Astrocyte (in vitro differentiated cells and primary cell): ENCODE results near the gene EPHB2. TPM values are rescaled to one million over a fixed set of nuclear protein-coding genes. Genes with fewer than 3 reads are reported as not detected.
"Not testable (repeated sequence)": the region's sequence is repeated elsewhere in the genome, so short reads cannot be mapped to it uniquely, and the experiment has no call there.

Experiments used
- DNase-seq: peaks from one replicate; pipeline ENCODE4 v3.0.0-alpha.2; 2010; ENCODE audit warnings: low read depth
- FAIRE-seq: peaks from 2 replicates; lab custom pipeline; 2011; peaks lifted over from hg19 to GRCh38; lab: Jason Lieb, UNC
- H2AFZ ChIP-seq: 2 replicates; pipeline ENCODE4 v1.6.0; 2012; ENCODE audit warnings: low read depth, low read length, inconsistent platforms
- H3K27ac ChIP-seq: 2 replicates; pipeline ENCODE4 v1.5.1; 2011; ENCODE audit warnings: low read depth, low read length, inconsistent platforms
- H3K27me3 ChIP-seq: 2 replicates; pipeline ENCODE4 v1.6.0; 2011; ENCODE audit warnings: low read length, inconsistent platforms; ENCODE audit not compliant: insufficient read depth
- H3K36me3 ChIP-seq: 2 replicates; pipeline ENCODE4 v1.5.1; 2011; ENCODE audit warnings: low read length, inconsistent platforms; ENCODE audit not compliant: insufficient read depth
- H3K4me1 ChIP-seq: 2 replicates; pipeline ENCODE4 v1.5.1; 2011; ENCODE audit warnings: low read length, inconsistent platforms; ENCODE audit not compliant: insufficient read depth
- H3K4me2 ChIP-seq: 2 replicates; pipeline ENCODE4 v1.6.0; 2012; ENCODE audit warnings: low read length, inconsistent platforms
- H3K4me3 ChIP-seq: 2 replicates; pipeline ENCODE4 v1.5.1; 2011; ENCODE audit warnings: low read depth, mild to moderate bottlenecking, low read length, inconsistent platforms; ENCODE audit not compliant: insufficient read depth
- H3K79me2 ChIP-seq: 2 replicates; pipeline ENCODE4 v1.6.0; 2012; ENCODE audit warnings: mild to moderate bottlenecking, low read length, inconsistent platforms; ENCODE audit not compliant: insufficient read depth
- H3K9ac ChIP-seq: 2 replicates; pipeline ENCODE4 v1.6.0; 2012; ENCODE audit warnings: mild to moderate bottlenecking, low read length, inconsistent platforms
- H3K9me3 ChIP-seq: 2 replicates; pipeline ENCODE4 v1.5.1; 2012; ENCODE audit warnings: low read depth, mild to moderate bottlenecking, low read length, inconsistent platforms; ENCODE audit not compliant: insufficient read depth
- H4K20me1 ChIP-seq: 2 replicates; pipeline ENCODE4 v1.6.0; 2012; ENCODE audit warnings: low read length, inconsistent platforms; ENCODE audit not compliant: insufficient read depth
- H3K27ac Mint-ChIP-seq: one replicate; pipeline ENCODE4 v1.8.0; 2021; ENCODE audit warnings: mild to moderate bottlenecking, mixed read lengths; ENCODE audit not compliant: unreplicated experiment
- H3K27me3 Mint-ChIP-seq: one replicate; pipeline ENCODE4 v1.8.0; 2021; ENCODE audit warnings: low read depth, mixed read lengths; ENCODE audit not compliant: unreplicated experiment
- H3K36me3 Mint-ChIP-seq: one replicate; pipeline ENCODE4 v1.8.0; 2021; ENCODE audit warnings: low read depth, mixed read lengths; ENCODE audit not compliant: unreplicated experiment
- H3K4me1 Mint-ChIP-seq: one replicate; pipeline ENCODE4 v1.8.0; 2021; ENCODE audit warnings: low read depth, mixed read lengths; ENCODE audit not compliant: unreplicated experiment
- H3K4me3 Mint-ChIP-seq: one replicate; pipeline ENCODE4 v1.8.0; 2021; ENCODE audit warnings: mild to moderate bottlenecking, moderate library complexity, mixed read lengths; ENCODE audit not compliant: unreplicated experiment
- H3K9me3 Mint-ChIP-seq: one replicate; pipeline ENCODE4 v1.8.0; 2021; ENCODE audit warnings: mild to moderate bottlenecking, mixed read lengths; ENCODE audit not compliant: unreplicated experiment
- CTCF ChIP-seq: IDR thresholded peaks from 2 replicates; pipeline ENCODE4 v1.5.1; 2011; ENCODE audit warnings: low read depth, mild to moderate bottlenecking, inconsistent platforms, low read length, moderate library complexity; ENCODE audit not compliant: insufficient read depth
- EZH2 ChIP-seq: IDR thresholded peaks from 2 replicates; pipeline ENCODE4 v1.6.1; 2012; ENCODE audit warnings: mild to moderate bottlenecking, low read length, inconsistent platforms; ENCODE audit not compliant: insufficient read depth
- total RNA-seq: library from RNA; stranded (reverse); gene quantifications from 2 replicates; pipeline ENCODE4 v1.2.1, GENCODE V29; 2021

EPHB2 gene
- total RNA-seq, 1 donor from 2014 or later = 8.4 TPM

GRCh38 chr1:22841142-22841541 is 130.5 kb downstream of the EPHB2 start:
- FAIRE-seq (no peak), DNase-seq (no peak)
- peaks cover 7% of the 10 kb centered on the region for H3K9me3 Mint-ChIP-seq
- no peak overlapping the region for H3K4me3 Mint-ChIP-seq
- H3K27me3 ChIP-seq = no peaks in the 10 kb centered on the region
- no peak overlapping the region for H3K27ac Mint-ChIP-seq
- H3K4me2 ChIP-seq = no peak overlapping the region
- H3K4me1 ChIP-seq = peaks cover 4% of the 10 kb centered on the region
- no peak for TF ChIP-seq CTCF
- no peak for TF ChIP-seq EZH2
- H4K20me1 ChIP-seq = peaks cover 77% of the 10 kb centered on the region
- H3K9me3 ChIP-seq = no peaks in the 10 kb centered on the region
- no peak overlapping the region for H3K4me3 ChIP-seq
- peaks cover 4% of the 10 kb centered on the region for H3K36me3 Mint-ChIP-seq
- H2AFZ ChIP-seq = no peak overlapping the region
- H3K9ac ChIP-seq = no peak overlapping the region
- H3K27ac ChIP-seq = no peak overlapping the region
- H3K4me1 Mint-ChIP-seq = peaks cover 10% of the 10 kb centered on the region
- peaks cover 49% of the 10 kb centered on the region for H3K27me3 Mint-ChIP-seq
- H3K36me3 ChIP-seq = no peaks in the 10 kb centered on the region
- H3K79me2 ChIP-seq = no peaks in the 10 kb centered on the region

GRCh38 chr1:22841860-22842281 is 131.2 kb downstream of the EPHB2 start:
- peaks cover 7% of the 10 kb centered on the region for H3K9me3 Mint-ChIP-seq
- H2AFZ ChIP-seq = no peak overlapping the region
- peaks cover 78% of the 10 kb centered on the region for H4K20me1 ChIP-seq
- no peaks in the 10 kb centered on the region for H3K27me3 ChIP-seq
- no peak overlapping the region for H3K4me2 ChIP-seq
- no peak for FAIRE-seq
- H3K36me3 ChIP-seq = no peaks in the 10 kb centered on the region
- H3K79me2 ChIP-seq = no peaks in the 10 kb centered on the region
- peaks cover 48% of the 10 kb centered on the region for H3K27me3 Mint-ChIP-seq
- no peak for DNase-seq
- H3K36me3 Mint-ChIP-seq = peaks cover 4% of the 10 kb centered on the region
- no peaks in the 10 kb centered on the region for H3K9me3 ChIP-seq
- H3K27ac ChIP-seq = no peak overlapping the region
- H3K9ac ChIP-seq = no peak overlapping the region
- TF ChIP-seq CTCF = no peak
- no peak for TF ChIP-seq EZH2
- H3K4me3 Mint-ChIP-seq = no peak overlapping the region
- no peak overlapping the region for H3K4me3 ChIP-seq
- no peak overlapping the region for H3K27ac Mint-ChIP-seq
- peaks cover 4% of the 10 kb centered on the region for H3K4me1 Mint-ChIP-seq
- no peaks in the 10 kb centered on the region for H3K4me1 ChIP-seq

GRCh38 chr1:22843441-22844183 is 133.0 kb downstream of the EPHB2 start:
- H3K36me3 ChIP-seq, H3K27ac Mint-ChIP-seq, FAIRE-seq, H3K79me2 ChIP-seq, H3K27me3 ChIP-seq, H3K4me1 Mint-ChIP-seq, H3K4me3 Mint-ChIP-seq, H2AFZ ChIP-seq, DNase-seq, H3K27ac ChIP-seq, H3K4me2 ChIP-seq, H3K9ac ChIP-seq, H3K4me3 ChIP-seq, H3K9me3 ChIP-seq, H3K4me1 ChIP-seq: not testable (repeated sequence)
- H3K9me3 Mint-ChIP-seq = peaks cover 14% of the 10 kb centered on the region
- H3K27me3 Mint-ChIP-seq = peaks cover 51% of the 10 kb centered on the region
- H4K20me1 ChIP-seq = peaks cover 84% of the 10 kb centered on the region
- H3K36me3 Mint-ChIP-seq = peaks cover 11% of the 10 kb centered on the region
